H9 (cell line): ENCODE results near the gene ATP8A2. TPM values are rescaled to one million over a fixed set of nuclear protein-coding genes. Genes with fewer than 3 reads are reported as not detected.

Source experiments
- DNase-seq: peaks from one replicate; pipeline ENCODE4 v3.0.0-alpha.2; 2017
- H2AFZ ChIP-seq: one replicate; pipeline ENCODE4 v1.6.1; 2013; ENCODE audit warnings: mild to moderate bottlenecking, low read length, control low read depth, moderate library complexity
- H2AK5ac ChIP-seq: 2 replicates; pipeline ENCODE4 v1.6.1; 2013; ENCODE audit warnings: low read length, control low read depth, mixed read lengths; ENCODE audit not compliant: insufficient read length
- H2BK120ac ChIP-seq: one replicate; pipeline ENCODE4 v1.6.1; 2013; ENCODE audit warnings: low read depth, mild to moderate bottlenecking, low read length, control low read depth, inconsistent platforms; ENCODE audit not compliant: poor library complexity, severe bottlenecking
- H2BK12ac ChIP-seq: 2 replicates; pipeline ENCODE4 v1.6.1; 2013; ENCODE audit warnings: low read length, control low read depth, mixed read lengths, low read depth; ENCODE audit not compliant: insufficient read length
- H2BK15ac ChIP-seq: 2 replicates; pipeline ENCODE4 v1.6.1; 2013; ENCODE audit warnings: low read depth, low read length, control low read depth
- H2BK20ac ChIP-seq: one replicate; pipeline ENCODE4 v1.6.1; 2013; ENCODE audit warnings: low read depth, mild to moderate bottlenecking, low read length, control low read depth, inconsistent platforms; ENCODE audit not compliant: poor library complexity, severe bottlenecking
- H2BK5ac ChIP-seq: 2 replicates; pipeline ENCODE4 v1.6.1; 2013; ENCODE audit warnings: low read length, control low read depth, mixed read lengths; ENCODE audit not compliant: insufficient read length
- H3K14ac ChIP-seq: 2 replicates; pipeline ENCODE4 v1.6.1; 2013; ENCODE audit warnings: low read length, control low read depth; ENCODE audit not compliant: insufficient read depth
- H3K18ac ChIP-seq: 2 replicates; pipeline ENCODE4 v1.6.1; 2013; ENCODE audit warnings: low read depth, mild to moderate bottlenecking, mixed read lengths, low read length, control low read depth; ENCODE audit not compliant: insufficient read length
- H3K23ac ChIP-seq: 2 replicates; pipeline ENCODE4 v1.6.1; 2013; ENCODE audit warnings: low read length, control low read depth, mixed read lengths, low read depth; ENCODE audit not compliant: insufficient read length
- H3K23me2 ChIP-seq: 2 replicates; pipeline ENCODE4 v1.6.1; 2013; ENCODE audit warnings: low read depth, mild to moderate bottlenecking, mixed read lengths, low read length, control low read depth; ENCODE audit not compliant: insufficient read length, poor library complexity, severe bottlenecking
- H3K27ac ChIP-seq: 2 replicates; pipeline ENCODE4 v1.5.1; 2013; ENCODE audit warnings: low read length, control low read depth, mixed read lengths, low read depth; ENCODE audit not compliant: insufficient read length
- H3K27me3 ChIP-seq: 2 replicates; pipeline ENCODE4 v1.6.1; 2013; ENCODE audit warnings: low read length, control low read depth, inconsistent platforms; ENCODE audit not compliant: insufficient read depth
- H3K4ac ChIP-seq: 2 replicates; pipeline ENCODE4 v1.6.1; 2013; ENCODE audit warnings: low read depth, mild to moderate bottlenecking, control low read depth, inconsistent platforms, low read length, moderate library complexity
- H3K4me1 ChIP-seq: 2 replicates; pipeline ENCODE4 v1.6.1; 2013; ENCODE audit warnings: low read length, control low read depth, inconsistent platforms; ENCODE audit not compliant: insufficient read depth
- H3K4me2 ChIP-seq: 2 replicates; pipeline ENCODE4 v1.6.1; 2013; ENCODE audit warnings: low read length, control low read depth, mixed read lengths; ENCODE audit not compliant: insufficient read length, insufficient read depth
- H3K56ac ChIP-seq: 2 replicates; pipeline ENCODE4 v1.6.1; 2013; ENCODE audit warnings: low read depth, mild to moderate bottlenecking, mixed read lengths, low read length, control low read depth; ENCODE audit not compliant: insufficient read length
- H3K79me1 ChIP-seq: 2 replicates; pipeline ENCODE4 v1.6.1; 2013; ENCODE audit warnings: low read depth, mild to moderate bottlenecking, moderate library complexity, low read length, control low read depth, inconsistent platforms; ENCODE audit not compliant: insufficient read depth, poor library complexity, severe bottlenecking
- H3K79me2 ChIP-seq: 2 replicates; pipeline ENCODE4 v1.6.1; 2013; ENCODE audit warnings: low read length, control low read depth, inconsistent platforms; ENCODE audit not compliant: insufficient read depth
- H3K9ac ChIP-seq: 2 replicates; pipeline ENCODE4 v1.6.1; 2013; ENCODE audit warnings: low read length, control low read depth, mixed read lengths; ENCODE audit not compliant: insufficient read length; ENCODE audit errors: extremely low read depth
- H3K9me3 ChIP-seq: one replicate; pipeline ENCODE4 v1.6.1; 2013; ENCODE audit warnings: low read depth, low read length, inconsistent platforms; ENCODE audit not compliant: control insufficient read depth
- H3T11ph ChIP-seq: one replicate; pipeline ENCODE4 v1.6.1; 2013; ENCODE audit warnings: mild to moderate bottlenecking, low read length, control low read depth, inconsistent platforms
- H4K20me1 ChIP-seq: one replicate; pipeline ENCODE4 v1.6.1; 2013; ENCODE audit not compliant: control insufficient read depth, insufficient read length, insufficient read depth
- H4K5ac ChIP-seq: 2 replicates; pipeline ENCODE4 v1.6.1; 2013; ENCODE audit warnings: low read depth, mild to moderate bottlenecking, mixed read lengths, low read length, control low read depth; ENCODE audit not compliant: insufficient read length
- H4K8ac ChIP-seq: replicated peaks from 2 replicates; pipeline ENCODE4 v1.6.1; 2013; ENCODE audit warnings: low read length, control low read depth, mixed read lengths, low read depth; ENCODE audit not compliant: insufficient read length
- H4K91ac ChIP-seq: 2 replicates; pipeline ENCODE4 v1.6.1; 2013; ENCODE audit warnings: low read depth, mild to moderate bottlenecking, moderate library complexity, mixed read lengths, low read length, control low read depth; ENCODE audit not compliant: insufficient read length
- H3K27ac Mint-ChIP-seq, 3 experiments: 2 replicates in 2 of 3; 3 replicates in 1 of 3; pipeline ENCODE4 v1.8.0; 2020 to 2021; ENCODE audit warnings: mixed read lengths in 3 of 3, mild to moderate bottlenecking in 1 of 3, moderate library complexity in 1 of 3
- H3K27me3 Mint-ChIP-seq: 2 replicates; pipeline ENCODE4 v1.8.0; 2021; ENCODE audit warnings: low read depth, mild to moderate bottlenecking, moderate library complexity, mixed read lengths
- H3K36me3 Mint-ChIP-seq, 3 experiments: 2 replicates in 2 of 3; 3 replicates in 1 of 3; pipeline ENCODE4 v1.8.0; 2020 to 2021; ENCODE audit warnings: low read depth in 3 of 3, mixed read lengths in 3 of 3; ENCODE audit not compliant: insufficient read depth in 1 of 3
- H3K4me1 Mint-ChIP-seq, 2 experiments: 2 replicates each; pipeline ENCODE4 v1.8.0; 2020; ENCODE audit warnings: mixed read lengths in 2 of 2
- H3K4me3 Mint-ChIP-seq, 2 experiments: 2 replicates in 1 of 2; 3 replicates in 1 of 2; pipeline ENCODE4 v1.8.0; 2020 to 2021; ENCODE audit warnings: mild to moderate bottlenecking in 2 of 2, mixed read lengths in 2 of 2, moderate library complexity in 1 of 2
- H3K9me3 Mint-ChIP-seq, 2 experiments: 2 replicates in 1 of 2; 3 replicates in 1 of 2; pipeline ENCODE4 v1.8.0; 2020; ENCODE audit warnings: mild to moderate bottlenecking in 2 of 2, mixed read lengths in 2 of 2, moderate library complexity in 1 of 2
- WGBS: extraction: QIAGEN DNeasy Blood & Tissue Kit; methylation state at CpG from one replicate; pipeline ENCODE4 v1.1.7; 2013; ENCODE audit warnings: missing lambda C conversion rate, low lambda C conversion rate, mixed read lengths; ENCODE audit not compliant: insufficient read length; ENCODE audit errors: extremely low coverage; 5-methylcytosine and 5-hydroxymethylcytosine counted together
- total RNA-seq: library from RNA; stranded (reverse); gene quantifications from 2 replicates; pipeline ENCODE4 v1.2.1, GENCODE V29; 2021
- TF ChIP-seq, protein P1 (sequence below): fragments of 200-600 bp; sonication (generic); conservative IDR thresholded peaks from 3 replicates; pipeline ENCODE4 v1.8.0; 2021; ENCODE audit warnings: antibody characterized with exemption, mild to moderate bottlenecking

The ATP8A2 gene
- total RNA-seq, 1 experiment from 2014 or later: 18.2 TPM

DNA sequence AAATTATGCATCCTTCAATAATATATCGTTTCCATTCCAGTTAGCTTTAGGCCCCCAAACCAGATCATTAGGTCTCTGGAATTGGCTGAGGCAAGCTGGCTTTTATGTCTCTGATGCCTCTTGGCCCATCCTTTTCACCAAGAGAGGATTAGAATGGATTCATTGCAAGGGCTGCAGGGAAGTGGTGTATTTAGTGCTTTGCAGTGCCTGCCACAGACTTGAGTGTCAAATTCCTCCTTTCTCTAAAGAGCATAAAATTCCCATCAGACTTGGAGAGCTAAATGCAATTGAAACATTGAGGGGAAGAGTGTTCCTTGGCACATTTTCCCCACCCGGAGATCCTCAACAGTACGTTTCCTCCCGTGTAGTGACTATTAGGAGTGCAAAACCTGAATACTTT lies 302.6 kb downstream of the ATP8A2 start:
- Histone ChIP-seq H3K4me2 (no peak overlapping the region), H3K79me2 (no peaks in the 10 kb centered on the region), H3K23ac (no peak overlapping the region), H2BK20ac (no peak overlapping the region), H4K5ac (no peak overlapping the region), H3K79me1 (no peaks in the 10 kb centered on the region), H2BK5ac (no peak overlapping the region), H3K9me3 (no peaks in the 10 kb centered on the region), H3K4ac (no peak overlapping the region), H4K91ac (no peak overlapping the region), H3T11ph (no peak overlapping the region), H4K20me1 (no peaks in the 10 kb centered on the region), H2AK5ac (no peak overlapping the region), H2BK12ac (no peak overlapping the region), H4K8ac (no peak overlapping the region), H3K27ac (no peak overlapping the region), H3K9ac (no peak overlapping the region), H3K27me3 (no peaks in the 10 kb centered on the region; the same call in 1 of the 2 replicates), H2BK15ac (no peak overlapping the region), H3K56ac (no peak overlapping the region), H3K4me1 (peaks cover 5% of the 10 kb centered on the region), H2BK120ac (no peak overlapping the region), H3K23me2 (no peaks in the 10 kb centered on the region), H3K18ac (no peak overlapping the region), H2AFZ (no peak overlapping the region), H3K14ac (no peak overlapping the region)
- Mint-ChIP-seq H3K4me1 (peaks cover 25 to 26% of the 10 kb centered on the region in 2 experiments), H3K9me3 (peaks cover 3 to 4% of the 10 kb centered on the region in 2 experiments), H3K4me3 (no peak overlapping the region), H3K27me3 (peaks cover 51% of the 10 kb centered on the region), H3K36me3 (peaks cover 0 to 4% (median 4%) of the 10 kb centered on the region in 3 experiments; a peak in 4 of 7 replicates), H3K27ac (no peak overlapping the region)
- WGBS: no CpG with 5 or more reads among the region's 4 CpGs
- DNase-seq: no peak
- TF ChIP-seq, protein P1, sequence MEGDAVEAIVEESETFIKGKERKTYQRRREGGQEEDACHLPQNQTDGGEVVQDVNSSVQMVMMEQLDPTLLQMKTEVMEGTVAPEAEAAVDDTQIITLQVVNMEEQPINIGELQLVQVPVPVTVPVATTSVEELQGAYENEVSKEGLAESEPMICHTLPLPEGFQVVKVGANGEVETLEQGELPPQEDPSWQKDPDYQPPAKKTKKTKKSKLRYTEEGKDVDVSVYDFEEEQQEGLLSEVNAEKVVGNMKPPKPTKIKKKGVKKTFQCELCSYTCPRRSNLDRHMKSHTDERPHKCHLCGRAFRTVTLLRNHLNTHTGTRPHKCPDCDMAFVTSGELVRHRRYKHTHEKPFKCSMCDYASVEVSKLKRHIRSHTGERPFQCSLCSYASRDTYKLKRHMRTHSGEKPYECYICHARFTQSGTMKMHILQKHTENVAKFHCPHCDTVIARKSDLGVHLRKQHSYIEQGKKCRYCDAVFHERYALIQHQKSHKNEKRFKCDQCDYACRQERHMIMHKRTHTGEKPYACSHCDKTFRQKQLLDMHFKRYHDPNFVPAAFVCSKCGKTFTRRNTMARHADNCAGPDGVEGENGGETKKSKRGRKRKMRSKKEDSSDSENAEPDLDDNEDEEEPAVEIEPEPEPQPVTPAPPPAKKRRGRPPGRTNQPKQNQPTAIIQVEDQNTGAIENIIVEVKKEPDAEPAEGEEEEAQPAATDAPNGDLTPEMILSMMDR: no peak
